Measurements from ENCODE around the gene TTLL5.

DNA sequence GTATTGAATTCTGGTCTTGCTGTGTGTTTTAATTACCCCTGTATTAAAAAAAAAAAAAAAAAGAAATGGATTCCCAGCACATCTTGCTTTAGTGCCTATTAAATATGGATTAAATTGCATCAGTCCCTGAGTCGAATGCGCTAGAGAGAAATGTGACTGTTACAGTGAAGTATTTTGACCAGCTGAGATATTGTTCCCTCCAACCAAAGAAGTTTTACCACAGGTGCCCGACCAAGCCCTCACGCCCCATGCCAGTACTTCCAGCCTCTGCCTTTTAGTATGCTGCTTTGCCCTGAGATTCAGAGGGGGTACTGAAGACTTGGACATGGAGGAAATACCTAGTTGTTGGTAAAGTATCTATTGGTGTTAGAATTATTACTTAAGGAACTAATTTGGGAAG is 159.7 kb downstream of the TTLL5 start:
- TF ChIP-seq SP1 (IDR thresholded peaks at IDR 0.05) (no peak), TARDBP (IDR thresholded peaks at IDR 0.05) (no peak)
- TF ChIP-seq, protein P1, sequence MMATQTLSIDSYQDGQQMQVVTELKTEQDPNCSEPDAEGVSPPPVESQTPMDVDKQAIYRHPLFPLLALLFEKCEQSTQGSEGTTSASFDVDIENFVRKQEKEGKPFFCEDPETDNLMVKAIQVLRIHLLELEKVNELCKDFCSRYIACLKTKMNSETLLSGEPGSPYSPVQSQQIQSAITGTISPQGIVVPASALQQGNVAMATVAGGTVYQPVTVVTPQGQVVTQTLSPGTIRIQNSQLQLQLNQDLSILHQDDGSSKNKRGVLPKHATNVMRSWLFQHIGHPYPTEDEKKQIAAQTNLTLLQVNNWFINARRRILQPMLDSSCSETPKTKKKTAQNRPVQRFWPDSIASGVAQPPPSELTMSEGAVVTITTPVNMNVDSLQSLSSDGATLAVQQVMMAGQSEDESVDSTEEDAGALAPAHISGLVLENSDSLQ (IDR thresholded peaks at IDR 0.05), result no peak

Data from HEK293T (cell line).